GM18951 (cell line): ENCODE measurements around the gene QRFP.

ENCODE experiments used
- POLR2A ChIP-seq: IDR thresholded peaks from 4 replicates; pipeline ENCODE4 v1.6.1; 2011; ENCODE audit warnings: mild to moderate bottlenecking; ENCODE audit not compliant: insufficient read length, insufficient read depth; ENCODE audit errors: extremely low read depth
- in situ Hi-C: fragments of 300-500 bp; cut with MboI; formaldehyde crosslinking; loops from one replicate; pipeline ENCODE4 v1.12.0; 2022; ENCODE audit warnings: low sequenced_read_pairs, mixed read lengths, inconsistent platforms; ENCODE audit not compliant: unreplicated experiment

QRFP gene

DNA sequence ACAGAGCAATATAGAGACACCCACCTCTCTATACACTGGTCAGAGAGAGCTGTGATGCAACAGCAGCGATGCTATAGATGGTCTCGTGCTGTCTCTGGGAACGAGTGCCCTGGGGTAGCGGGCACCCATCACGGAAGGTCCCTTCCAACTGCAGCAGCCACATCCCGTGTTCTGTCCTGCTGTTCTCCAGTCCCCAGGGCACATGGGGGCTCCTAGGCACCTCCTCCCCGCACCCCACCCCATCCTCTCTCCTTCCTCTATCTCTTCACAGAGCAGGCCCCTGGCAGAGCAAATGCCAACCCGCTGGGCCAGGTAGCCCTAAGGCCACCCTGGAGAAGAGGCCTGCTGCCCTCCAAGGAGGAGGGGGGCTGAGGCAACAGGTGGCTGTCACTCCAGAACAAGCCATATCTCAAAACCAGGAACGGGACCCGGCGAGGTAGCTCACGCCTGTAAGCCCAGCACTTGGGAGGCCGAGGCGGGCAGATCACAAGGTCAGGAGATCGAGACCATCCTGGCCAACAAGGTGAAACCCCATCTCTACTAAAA lies 34.3 kb upstream of the QRFP start:
- TF ChIP-seq POLR2A, result no peak
- in situ Hi-C loops, result no loop called here

GRCh38 chr9:130930132-130930803 lies 33.7 kb upstream of the QRFP start:
- in situ Hi-C loops, result no loop called here
- TF ChIP-seq POLR2A, result no peak

GRCh38 chr9:130929571-130930038 lies 33.0 kb upstream of the QRFP start:
- in situ Hi-C loops, result no loop called here
- TF ChIP-seq POLR2A, result no peak

DNA sequence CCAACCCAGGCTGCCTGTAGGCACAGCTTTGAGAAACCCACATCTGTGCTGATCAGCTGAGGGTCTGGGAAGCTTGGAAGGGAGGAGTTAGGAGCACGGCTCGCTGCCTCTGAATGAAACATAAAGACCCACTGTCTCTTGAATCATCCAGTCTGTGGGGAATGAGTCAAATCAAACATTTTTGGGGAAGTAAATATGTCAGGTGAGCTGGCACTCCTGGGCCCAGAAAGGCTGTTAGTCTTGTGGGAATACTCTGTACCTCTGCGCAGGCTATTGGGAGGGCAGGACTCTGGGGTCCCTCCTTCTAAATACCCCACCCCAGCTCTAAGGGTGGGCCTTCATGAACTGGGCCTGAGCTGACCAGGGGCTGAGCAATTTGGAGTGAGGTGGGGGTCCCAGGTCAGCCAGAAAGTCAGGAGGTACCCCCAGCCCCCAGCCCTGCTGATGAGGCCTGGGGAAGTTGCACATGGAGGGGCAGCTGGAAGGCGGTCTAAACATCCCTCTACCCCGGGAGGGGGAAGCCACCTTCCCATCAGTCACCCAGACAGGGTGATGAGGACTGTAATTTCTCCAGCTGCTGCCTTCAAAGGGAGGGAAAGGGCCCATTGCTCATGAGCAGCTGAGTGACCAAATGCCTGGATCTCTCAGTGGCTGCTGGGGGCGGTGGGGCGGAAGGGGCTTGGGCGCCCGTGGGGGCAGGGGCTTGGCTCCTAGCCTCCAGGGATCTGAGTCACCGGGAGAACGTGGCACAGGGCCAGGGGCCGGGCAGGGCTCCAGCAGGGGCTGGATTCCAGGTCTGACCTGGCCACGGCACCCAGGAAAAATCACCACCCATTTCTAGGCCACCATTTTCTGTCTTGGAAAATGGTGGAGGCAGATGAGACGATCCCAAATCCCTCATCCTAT lies 31.6 kb upstream of the QRFP start:
- in situ Hi-C loops, result no loop called here
- no peak for TF ChIP-seq POLR2A

- in situ Hi-C loops, result no loop called here
- TF ChIP-seq POLR2A, result no peak
These were observed 30.7 kb upstream of the QRFP start for GRCh38 chr9:130927338-130927737.

DNA sequence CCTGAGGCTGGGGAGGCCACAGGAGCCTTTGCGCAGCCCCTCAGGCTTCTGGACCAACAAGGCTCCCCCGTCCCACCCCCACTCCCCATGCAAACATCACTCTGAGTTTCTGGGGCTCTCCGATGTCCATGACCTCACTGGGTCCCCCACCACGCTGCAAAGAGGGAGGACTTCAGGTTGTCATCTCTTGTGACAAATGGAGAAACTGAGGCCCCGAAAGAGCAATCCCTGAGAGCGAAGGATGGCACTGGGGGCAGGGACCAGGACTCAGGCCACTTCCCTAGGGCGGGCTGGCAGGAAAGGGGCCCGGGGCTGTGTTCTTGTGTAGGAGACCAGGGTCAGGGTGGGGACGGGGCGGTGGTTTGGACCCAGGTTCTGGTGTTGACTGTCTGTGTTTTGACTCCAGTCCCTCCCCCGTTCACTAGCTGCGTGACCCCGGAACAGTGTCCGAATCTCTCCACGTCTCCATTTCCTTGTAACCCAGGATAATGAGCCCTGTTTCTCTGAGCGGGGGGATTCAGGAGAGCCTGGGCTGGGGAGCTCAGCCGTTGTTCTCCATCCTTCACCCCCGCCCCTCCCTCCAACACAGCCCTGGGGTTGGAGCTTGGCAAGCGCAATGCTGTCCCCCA lies 28.6 kb upstream of the QRFP start:
- in situ Hi-C loops, result no loop called here
- TF ChIP-seq POLR2A, result no peak

DNA sequence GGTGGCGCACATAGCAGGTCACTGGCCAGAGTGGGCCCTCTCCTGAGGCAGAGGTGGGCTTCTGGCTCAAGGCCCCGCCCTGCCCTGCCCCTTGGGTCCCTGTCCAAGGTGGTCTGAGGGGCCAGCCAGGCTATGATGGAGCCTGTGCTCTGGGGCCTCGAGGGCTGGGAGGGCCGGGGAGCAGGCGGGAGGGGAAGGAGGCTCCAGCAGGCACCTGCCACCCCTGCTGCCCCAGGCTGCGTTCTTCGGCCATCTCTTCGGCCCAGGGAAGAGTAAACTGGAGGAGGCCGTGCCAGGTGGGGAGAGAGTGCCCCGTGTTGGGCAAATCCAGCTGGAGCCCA lies 27.8 kb upstream of the QRFP start:
- TF ChIP-seq POLR2A, result no peak
- in situ Hi-C loops, result no loop called here

GRCh38 chr9:130923611-130924447 lies 27.2 kb upstream of the QRFP start:
- TF ChIP-seq POLR2A, result no peak
- in situ Hi-C loops, result no loop called here

GRCh38 chr9:130922893-130923610 lies 26.4 kb upstream of the QRFP start:
- in situ Hi-C loops, result no loop called here
- TF ChIP-seq POLR2A, result no peak

DNA sequence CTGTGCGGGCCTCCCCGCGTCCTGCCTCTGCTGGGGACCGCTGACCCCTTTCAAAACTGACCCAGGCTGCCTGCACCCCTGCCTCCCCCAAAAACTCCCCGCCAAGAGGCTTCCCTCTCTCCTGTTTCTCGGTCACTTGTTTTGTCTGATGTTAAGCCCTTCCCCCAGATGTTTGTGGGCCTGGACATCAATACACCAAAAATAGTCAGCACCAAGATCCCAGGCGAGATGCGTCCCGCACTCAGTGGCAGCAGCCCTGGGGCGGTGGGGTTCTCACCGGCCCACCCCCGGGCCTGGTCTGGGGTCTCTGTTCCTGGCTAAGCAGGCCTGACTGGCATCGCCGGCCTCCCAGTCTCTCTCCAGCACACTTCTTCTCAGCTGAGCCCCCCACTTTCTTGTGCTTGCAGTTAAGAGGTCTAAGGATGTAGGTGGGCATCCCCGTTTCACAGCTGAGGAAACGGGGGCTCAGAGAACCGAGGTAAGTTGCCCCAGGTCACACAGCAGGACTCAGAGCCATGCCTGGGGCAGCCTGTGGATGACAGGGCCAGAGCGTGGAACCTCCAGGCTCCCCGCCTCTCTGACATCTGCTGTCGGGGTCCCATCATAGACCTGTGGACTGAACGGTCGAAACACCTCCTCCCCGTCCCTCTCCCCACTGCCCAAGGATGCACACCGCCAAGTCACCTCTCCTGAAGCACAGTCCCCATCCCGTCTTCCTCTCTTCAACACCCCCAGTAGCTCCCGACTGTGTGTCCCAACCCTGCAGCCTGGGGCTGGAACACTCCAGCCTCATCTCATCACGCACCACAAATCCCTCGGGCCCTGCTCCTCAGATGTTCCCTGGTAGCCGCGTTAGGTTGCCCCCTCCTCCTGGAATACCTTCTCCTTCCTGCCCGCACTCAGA lies 25.6 kb upstream of the QRFP start:
- in situ Hi-C loops, result no loop called here
- no peak for TF ChIP-seq POLR2A

- in situ Hi-C loops, result no loop called here
- no peak for TF ChIP-seq POLR2A
These were observed 24.8 kb upstream of the QRFP start for GRCh38 chr9:130921300-130921988.
